HG02884 (cell line): ENCODE results near the gene CPLX1.

ENCODE experiments used
- ATAC-seq: cut with Tn5 transposase; IDR thresholded peaks from one replicate; pipeline ENCODE4 v1.9.1; 2021; ENCODE audit warnings: mild to moderate bottlenecking, moderate library complexity; ENCODE audit not compliant: unreplicated experiment

CPLX1 gene

DNA sequence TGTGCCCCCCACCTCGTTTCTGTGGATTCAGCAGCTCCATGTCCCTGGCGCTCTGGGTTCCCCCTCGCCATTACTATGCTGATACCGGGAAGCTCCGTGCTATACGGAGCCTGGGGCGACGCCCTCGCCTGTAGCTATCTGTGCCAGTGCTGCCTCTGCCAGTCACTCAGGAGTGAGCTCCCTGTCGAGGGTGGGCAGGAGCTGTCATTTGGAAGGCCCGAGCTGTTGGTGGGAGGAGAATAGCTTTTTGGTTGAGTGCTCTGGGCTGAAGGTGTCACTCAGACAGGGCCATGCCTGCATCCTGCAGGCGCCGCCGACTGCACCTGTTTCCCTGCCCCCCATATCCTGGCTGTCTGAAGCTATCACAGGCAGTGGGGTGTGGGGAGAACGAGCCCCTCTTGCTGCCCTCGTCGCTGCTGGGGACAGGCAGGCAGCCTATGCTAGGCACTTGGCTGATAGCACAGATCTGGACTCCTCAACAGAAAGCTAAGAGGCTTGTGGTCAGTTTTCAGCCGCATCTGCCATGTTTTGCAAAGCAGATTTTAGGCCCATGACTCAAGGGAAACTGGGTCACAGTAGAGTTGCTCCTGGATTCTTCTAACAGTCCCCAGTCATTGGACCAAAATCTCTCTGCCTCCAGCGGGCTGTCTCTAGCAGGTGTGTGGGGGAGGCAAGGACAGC, 31.8 kb downstream of the CPLX1 start:
- ATAC-seq = no peak

DNA sequence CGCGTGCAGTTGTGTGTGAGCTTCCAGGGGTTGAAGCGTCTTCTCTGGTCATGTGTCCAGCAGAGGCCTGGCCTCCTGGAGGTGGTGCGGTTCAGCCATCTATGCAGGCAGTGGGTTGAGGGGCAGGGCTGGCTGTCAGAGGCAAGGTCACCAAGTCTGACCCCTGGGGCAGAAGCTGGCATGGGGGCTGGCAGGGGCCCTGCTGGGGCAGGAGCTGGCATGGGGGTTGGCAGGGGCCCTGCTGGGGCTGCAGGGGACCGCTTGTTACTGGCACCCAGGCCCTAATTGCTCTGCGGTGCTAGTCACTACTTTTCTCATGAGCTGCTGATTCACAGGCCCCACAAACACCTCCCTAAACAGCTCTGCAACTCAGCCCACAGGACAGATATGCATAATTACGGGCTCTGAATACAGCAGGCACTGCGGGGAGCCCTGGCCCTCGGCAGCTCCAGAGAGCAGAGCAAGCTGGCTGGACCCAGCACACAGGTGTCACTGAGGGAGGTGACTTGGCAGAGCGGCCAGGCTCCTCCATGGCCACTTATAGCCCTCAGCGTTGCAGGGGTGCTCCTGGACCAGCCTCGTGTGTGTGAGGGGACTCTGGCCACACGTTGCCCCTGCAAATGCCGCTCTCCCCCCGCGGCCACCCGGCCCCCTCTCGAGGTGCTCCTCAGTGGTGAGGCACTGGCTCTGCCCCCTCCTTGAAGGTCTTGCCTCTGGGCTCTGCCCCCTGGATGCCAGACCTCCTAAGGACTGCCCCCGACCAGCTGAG, 32.7 kb downstream of the CPLX1 start:
- no peak for ATAC-seq

DNA sequence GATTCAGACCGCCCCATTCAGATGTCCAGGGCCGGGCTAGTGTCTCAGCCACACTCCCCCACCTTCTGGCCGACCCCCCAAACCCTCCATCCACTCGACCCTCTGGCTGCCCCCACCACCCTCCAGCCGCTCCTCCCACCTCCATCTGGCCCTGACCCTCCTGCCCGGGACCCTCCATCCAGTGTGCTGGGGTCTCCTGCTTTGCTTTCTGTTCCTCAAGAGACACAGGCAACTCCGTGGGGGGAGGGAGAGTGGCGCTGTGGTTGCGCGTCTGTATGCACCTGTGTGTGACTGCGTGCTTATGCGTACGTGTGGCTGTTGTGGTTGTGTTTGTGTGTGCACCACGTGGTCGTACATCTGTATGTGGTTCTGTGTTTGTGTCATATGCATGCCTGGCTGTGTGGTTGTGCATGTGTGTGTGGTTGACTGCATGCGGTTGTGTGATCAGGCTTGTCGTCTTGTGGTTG, 33.3 kb downstream of the CPLX1 start:
- no peak for ATAC-seq

DNA sequence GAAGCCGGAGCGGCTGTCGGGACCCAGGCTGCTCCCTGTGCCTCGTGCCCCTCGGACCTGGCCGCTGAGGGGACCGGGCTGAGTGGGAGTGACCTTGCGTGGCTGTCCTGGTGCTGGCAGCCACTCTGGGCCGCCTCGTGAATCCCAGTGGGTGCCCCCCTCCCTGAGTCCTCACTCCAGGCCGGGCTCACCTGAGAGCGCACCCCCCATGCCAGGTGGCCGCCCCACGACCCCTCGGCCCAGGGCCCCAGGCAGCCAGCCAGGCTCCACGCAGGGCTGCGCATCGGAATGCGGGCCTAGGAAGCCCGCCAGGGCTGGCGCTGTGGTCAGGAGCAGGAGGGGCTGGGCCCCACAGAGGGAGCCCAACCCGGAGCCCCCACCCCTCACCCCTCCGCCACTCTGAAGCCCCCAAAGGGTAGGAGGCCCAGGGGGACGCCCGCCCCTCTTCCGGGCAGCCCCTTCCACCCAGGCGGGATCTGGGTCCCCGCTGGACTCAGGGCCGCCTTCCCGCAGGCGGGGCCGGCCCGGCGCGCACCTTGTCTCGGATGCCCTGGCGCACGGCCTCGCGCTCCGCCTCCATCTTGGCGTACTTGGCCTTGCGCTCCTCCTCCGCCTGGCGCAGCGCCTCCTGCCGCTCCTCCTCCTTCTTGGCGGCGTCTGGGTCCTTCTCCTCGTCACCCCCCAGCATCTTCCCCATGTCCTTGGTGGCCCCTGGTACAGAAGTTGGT, 33.9 kb downstream of the CPLX1 start:
- ATAC-seq = no peak

DNA sequence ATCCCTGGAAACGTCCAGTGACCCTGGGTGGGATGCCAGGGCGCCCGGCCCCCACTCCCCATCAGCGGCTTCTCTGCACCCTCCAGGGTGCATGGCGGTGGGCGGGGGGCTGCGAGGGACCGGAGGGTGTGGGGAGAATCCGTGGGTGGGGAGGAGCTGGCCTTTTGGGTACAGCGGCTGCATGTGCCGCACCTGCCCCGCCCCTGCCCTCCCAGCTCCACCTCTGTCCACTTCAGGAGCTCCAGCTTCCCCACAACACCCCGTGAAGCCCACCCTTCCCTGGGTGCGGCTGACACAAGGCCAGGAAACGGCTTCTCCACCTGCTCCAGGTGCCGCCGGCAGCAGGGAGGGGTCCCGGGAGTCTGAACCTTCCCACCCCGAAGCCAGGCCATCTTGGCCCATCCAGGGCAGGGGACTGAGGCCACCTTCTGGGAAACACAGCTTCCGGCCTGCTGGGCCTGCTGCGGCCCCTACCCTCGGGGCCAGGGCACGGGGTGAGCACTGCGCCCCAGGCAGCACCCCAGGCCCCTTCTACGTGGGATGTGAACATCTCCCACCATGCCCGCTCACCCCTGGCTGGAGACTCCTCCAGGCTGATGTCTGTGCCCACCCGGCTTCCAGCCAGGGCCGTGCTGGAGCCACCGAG, 34.6 kb downstream of the CPLX1 start:
- no peak for ATAC-seq

DNA sequence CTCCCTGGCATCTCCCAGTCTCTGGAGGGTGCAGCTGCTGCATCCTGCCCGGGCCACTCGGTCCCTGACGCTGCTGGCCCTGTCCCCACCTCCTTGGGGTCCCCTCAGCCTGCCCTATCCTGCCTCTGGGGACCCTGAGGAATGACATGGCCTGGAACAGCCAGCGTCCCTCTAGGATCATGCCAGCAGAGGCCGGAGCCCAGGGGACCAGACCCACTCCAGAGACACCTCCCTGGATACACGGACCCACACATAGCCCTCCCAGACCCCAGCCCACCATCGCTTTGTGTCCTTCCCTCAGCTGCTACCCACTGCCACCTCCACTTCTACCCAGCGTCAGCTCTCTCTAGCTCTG, 35.5 kb downstream of the CPLX1 start:
- ATAC-seq = no peak

DNA sequence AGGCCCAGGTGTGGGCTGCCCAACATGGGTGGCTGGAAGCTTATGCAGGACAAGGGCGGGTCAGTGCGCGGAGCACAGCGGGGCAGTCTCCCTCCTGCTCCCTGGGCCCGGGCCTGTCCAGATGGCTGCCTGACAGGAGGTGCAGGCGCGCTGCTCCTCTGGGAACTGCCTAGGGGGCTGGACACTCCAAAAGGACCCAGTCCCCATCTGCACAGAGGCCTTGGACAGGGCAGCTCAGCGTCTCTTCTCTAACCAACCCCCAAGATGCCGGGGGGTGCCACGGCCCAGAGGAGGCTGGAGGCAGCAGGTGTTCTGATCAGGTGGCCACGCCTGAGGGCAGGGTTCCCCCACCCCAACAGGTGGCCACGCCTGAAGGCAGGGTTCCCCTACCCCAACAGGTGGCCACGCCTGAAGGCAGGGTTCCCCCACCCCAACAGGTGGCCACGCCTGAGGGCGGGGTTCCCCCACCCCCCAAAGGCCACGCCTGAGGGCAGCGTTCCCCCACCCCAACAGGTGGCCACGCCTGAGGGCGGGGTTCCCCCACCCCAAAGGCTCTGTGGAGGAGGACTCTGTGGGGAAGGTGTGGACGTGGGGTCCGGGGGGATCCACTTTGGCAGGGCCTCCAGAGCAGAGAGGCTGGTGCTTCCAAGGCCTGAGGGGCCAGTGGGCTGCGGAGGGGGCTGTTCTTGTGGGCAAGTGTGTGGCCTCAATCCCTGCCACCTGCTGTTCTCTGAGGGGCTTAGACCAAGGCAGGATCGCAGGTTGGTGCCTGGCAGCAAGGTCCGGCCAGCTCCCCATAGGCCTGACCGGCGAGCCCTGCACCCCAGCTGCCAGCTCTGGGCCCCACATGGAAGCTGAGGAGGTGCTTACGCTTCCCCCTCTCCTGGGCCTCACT, 36.1 kb downstream of the CPLX1 start:
- no peak for ATAC-seq

DNA sequence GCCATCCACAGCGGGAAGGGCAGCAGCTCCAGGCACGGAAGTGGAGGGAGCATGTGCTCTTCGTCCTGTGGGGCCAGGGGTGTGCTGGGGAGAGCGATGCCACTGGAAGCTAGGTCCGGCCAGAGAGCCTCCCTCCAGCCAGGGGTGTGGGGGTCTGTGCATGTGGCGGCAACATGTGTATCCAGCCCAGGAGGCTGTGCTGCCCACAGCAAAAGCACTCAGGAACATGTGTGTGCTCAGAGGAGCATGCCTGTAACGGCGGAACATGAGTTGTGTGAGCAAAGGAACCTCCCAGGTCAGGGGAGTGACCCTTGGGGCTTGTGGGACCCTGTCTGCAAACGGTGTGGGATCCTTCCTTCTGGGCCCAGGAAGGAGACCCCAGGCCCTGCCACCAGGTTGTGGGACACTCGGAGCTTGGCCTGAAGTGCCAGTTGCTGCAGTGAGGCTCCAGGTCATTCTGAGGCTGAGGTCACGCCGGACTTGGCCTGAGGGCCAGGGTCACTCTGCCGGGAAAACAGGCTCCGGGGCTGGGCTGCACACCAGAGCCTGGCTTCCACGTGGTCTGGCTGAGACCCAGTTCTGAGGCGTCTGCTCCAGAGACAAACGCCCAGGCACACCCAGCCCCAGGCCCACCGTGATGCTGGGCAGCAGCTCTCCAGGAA, 37.2 kb downstream of the CPLX1 start:
- ATAC-seq = no peak

DNA sequence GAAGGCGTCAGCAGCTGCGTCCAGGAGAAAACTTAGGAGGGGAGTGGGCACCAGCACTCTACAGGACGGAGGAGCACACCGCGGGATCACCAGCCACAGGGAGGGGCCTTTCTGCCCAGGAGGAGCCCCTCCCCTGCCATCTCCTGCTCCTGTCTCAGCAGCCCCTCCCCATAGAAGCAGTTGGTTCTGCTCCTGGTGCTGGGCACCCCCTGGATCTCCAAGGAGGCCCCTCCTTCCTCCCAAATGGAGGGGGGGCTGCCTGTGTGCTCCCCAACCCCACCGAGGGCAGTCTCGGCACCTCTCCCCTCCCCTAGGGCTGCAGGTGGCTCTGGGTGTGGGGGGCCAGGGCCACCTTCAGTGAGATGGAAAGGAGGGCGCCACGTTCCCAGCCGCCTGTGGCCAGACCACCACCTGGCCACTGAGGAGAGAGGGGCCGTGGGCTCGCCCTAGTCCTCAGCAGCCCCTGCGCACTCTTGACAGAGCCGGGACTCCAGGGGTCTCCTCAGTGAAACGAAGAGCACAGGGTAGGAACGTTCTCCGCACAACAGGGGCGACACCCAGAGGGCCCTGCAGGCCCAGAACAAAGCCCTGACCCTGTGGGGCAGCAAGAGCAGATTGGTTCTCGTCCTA, 37.8 kb downstream of the CPLX1 start:
- no peak for ATAC-seq

DNA sequence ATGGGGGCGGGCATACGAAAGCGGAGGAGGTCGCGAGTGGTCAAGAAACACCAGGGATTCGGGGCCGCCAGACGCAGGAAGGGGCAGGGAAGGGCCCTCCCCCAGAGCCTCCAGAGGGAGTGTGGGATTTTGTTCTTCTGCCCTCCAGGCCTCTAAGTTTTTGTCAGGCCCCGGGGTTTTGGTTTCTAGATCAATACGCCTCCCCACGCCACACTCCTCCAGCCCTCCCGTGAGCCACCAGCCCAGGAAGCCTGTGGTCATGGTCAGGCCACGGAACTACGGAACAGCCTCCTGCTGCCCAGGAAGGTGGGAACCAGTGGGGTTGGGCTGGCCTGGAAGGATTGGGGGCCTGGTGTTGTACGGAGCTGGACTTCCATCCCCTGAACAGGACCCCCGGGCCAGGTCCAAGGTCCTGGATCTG, 38.4 kb downstream of the CPLX1 start:
- ATAC-seq = no peak

DNA sequence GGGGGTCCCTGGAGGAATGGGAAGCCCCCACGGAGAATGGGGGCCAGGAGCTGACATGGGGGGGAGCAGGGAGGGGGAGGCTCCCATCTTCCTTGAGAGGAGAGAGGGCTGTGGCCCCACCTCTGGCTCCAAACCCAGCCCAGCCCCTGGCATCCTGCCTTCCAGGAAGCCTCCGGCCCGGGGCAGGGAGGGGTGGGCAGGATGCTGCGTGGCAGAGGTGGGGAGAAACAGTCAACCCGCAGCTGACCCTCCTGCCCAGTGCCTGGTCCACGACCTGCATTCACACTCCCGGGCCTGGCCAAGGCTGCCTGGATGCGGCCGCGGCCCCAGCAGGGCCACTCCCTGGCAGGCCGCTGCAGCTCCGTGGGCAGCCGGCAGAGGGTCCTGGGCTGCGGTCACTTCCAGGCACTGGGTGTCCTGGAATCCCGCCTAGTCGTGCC, 39.0 kb downstream of the CPLX1 start:
- ATAC-seq = no peak

DNA sequence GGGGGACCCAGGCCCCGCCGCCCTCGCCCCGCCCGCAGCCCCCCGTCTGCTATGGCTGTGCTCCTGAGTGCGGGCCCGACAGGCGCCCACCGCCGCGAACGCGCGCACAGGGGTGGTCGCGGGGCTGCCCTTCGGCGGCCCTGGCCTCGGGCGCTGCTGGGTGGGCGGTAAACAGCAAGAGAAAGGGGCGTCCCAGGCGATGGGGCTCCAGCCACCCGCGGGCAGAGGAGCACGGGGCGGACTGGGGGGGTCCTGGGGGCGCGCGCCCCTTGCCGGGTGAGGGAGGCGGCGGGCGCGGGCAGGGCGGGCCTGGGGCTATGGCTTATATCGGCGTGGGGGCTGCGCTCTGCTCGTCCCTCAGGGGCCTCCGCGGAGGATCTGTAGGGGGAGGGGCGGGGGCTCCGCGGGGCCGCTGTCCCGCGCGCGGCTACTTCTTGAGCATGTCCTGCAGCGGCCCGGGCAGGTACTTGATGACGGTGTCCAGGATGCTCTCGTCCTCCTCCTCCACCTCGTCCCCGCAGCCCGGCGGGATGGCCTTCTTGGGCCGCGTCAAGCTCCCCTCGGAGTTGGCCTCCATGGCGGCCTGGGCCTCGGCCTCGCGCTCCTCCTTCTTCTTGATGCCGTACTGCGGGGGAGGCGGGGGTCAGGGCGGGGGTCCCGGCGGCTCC, 39.7 kb downstream of the CPLX1 start:
- no peak for ATAC-seq

DNA sequence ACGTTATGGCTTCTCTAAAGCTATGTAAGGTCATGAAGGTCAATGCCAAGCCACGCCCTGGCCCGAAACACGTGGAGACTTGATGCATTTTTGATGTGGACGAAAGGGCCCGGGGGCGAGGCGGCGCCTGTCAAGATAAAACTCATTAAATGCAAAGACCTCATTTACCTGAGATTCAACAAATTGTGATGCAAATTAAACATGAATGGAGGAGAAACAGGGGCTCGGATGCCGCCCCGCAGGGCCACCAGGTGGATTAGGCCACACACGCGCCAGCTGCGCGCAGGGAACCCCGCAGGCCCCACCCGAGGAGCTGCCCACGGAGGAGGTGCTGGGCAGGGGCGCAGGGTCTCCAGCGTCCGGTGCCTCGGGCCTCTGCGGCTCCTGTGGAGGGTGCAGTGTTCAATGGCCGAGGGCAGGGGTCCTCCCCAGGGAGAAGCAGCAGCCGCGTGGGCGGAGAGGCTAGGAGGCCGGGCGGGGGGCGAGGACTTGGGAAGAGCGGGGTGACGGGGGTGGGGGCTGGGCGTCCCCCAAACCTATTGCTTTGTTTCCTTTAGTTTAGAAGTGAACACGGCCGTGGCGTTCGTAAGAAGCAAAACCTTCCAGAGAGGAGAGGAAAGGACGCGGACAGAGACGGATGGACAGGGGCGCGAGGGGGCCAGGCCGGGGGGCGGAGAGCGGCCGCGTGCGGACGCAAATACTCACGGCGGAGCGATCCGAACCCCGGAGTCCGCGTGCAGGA, 40.4 kb downstream of the CPLX1 start:
- no peak for ATAC-seq

DNA sequence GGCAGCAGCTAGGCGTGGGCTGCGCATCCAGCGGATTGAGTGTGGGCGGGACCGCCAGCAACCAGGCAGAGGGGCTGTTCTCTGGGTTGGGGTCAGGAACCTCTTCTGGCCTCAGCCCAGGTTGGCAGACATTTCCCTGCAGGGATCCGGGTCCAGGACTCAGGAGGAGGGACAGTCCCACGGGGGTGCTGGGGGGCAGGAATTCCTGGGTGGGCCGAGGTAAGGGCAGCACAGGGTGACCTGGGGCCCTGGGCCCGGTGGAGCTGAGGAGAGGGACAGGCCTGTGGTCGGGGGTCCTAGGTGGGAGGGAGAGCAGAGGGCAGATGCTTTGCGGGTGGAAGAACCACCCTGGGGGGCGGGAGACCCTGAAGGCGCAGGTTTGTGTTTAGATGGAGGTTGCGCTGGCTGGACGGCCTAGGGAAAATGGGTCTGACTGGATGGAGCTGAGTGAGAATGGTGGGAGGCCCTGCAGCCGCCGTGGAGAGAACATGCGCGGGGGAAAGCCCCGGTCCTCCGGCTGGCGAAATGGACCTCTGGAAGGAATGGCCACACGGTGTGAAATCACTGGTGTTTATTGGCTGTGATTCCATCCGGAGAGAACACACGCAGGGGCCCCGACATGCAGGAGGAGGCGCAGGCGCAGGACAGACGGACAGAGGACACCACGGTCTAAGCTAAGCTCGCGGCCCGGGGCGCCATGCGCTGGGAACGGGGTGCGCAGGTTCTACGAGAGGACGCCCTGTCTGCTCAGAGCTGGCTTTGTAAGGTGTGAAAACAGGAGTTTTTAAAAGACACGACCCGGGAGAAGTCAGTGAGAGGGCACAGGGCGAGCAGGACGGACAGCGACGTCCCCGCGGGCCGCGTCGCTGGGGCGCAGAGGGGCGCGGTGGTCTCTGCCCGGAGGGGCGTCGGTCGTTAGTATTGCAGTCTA, 41.3 kb downstream of the CPLX1 start:
- no peak for ATAC-seq

DNA sequence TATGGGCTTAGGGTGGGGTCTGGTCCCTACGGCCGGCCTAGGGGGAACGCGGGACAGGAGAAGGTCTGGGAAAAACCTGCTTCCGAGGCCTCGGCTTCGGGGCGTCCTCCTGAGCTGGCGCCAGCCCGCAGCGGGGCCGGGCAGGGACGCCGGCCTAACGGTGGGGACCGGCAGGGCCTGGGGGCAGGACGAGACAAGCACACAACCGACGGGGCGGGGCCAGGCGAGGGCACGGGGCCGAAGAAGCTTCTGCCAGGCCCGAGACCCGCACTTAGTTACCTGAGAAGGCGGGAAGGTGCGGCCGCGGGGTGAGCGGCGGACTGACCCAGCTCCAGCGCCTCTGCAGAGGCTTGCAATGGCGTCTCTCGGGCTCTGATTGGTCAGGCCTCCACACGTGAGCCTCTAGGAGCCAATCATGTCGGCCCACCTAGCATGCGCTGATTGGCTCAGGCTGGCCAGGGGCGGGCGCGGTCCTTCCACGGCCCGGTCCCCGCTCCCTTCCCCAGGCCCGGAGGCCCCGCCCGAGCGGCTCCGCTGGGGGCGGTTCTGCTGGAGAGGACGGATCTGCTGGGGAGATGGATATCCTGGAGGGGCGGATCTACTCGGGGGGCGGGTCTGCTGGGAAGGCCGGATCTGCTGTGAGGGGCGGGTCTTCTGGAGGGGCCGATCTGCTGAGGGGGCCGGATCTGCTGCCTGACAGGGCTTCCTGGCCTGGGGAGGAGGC, 44.3 kb downstream of the CPLX1 start:
- ATAC-seq = peak; percentile 95

DNA sequence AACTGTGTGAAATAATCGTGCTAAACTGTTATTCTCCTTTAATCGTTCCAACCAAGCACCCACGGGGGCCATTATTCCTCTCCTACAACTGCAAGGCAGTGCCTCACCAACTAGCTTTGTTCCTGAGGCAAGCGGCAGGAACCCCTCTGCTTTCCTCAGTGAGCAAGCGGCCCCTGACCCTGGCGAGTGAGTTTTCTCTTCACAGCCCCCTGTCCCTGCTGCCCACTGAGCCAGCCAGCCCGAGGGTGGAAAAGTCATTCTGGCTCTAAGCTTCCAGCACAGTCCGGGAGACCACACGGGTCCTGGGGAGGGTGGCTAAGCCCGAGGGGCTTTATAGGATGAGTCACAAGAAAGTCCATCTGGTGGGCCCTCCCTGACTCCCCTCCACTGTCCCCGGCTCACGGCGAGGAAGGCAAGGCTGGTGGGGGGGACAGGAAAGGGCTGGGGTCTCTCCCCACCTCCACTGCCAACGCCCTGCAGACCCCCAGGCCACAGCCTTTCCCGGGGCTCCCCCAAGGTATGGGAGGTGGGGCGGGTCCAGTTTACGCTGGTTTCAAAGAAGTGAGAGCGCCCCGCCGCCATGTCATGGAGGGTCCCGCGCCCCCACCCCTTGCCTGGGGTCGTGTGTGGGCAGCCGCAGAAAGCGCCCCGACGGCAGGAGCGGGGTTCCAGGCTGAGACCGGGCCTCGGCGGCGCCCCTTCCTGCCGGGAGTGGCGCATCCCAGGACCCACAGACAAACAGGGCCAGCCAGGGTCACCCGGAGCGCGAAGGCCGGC, 45.0 kb downstream of the CPLX1 start:
- peak; percentile 2 for ATAC-seq
